HG03066 (cell line): ENCODE measurements around the gene MED27.
"Not testable (repeated sequence)": the region's sequence is repeated elsewhere in the genome, so short reads cannot be mapped to it uniquely, and the experiment has no call there.

Experiments
- ATAC-seq: cut with Tn5 transposase; IDR thresholded peaks from one replicate; pipeline ENCODE4 v1.9.1; 2021; ENCODE audit warnings: low read depth; ENCODE audit not compliant: unreplicated experiment

The MED27 gene

GRCh38 chr9:132077881-132078698, 1.6 kb downstream of the MED27 start:
- ATAC-seq: no peak

DNA sequence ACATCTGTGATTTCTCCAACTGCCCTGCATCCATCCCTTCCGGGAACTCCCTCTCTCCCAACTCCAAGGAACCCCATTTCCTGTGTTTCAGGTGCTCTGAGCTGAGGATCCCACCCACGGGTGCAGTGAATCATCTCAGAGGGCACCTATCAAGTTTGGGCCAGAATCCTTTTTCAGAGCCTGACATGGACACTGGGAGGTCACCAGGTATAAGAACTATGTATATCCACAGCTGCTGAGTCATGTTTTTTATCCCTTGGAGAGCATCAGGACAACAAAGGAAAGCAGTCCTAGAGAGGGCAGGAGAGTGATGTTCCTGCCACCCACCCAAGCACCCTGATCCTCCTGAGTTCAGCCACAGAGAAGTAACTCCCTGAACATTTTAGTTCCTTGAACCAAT, 3.8 kb downstream of the MED27 start:
- ATAC-seq: no peak

- ATAC-seq: no peak
Measured at GRCh38 chr9:132074736-132075135, 4.9 kb downstream of the MED27 start.

- no peak for ATAC-seq
Measured at GRCh38 chr9:132071847-132072507, 7.7 kb downstream of the MED27 start.

DNA sequence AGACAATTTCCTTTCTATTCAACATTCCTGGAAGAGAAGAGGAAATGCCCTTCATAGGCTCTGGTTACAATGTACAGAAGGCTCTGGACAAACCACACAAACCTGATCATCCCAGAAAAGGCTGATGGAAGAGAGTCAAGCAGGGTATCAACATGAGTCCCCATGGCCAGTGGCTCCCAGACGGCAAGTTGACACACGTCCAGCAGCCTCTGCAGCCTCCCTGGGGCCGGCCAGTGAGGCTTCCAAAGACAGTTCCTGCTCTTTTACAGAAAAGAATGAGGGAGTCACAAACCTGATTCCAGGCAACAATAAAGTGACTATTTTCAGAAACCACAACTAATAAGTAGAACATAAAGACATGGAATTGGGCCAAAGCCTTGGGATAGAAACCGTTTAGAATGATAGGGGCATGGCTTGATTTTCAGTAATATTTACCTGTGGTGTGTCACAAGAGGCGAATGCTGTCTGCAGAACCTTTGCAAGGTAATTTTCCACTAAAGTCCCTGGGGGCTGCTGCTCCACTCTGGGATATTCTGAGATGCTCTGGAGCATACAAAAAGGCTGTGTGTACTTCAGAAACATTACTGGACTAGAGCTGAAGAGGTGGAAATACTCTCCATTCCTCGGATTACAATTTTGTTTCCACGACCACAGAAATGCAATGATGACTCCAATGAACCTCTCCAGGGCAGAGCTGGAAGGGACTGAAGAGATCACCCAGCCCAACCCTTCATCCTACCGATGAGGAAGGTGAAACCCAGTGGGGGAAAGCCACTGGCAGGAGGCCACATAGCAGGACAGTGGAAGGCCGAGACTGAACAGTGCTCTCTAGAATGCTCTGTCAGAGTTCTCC, 10.4 kb downstream of the MED27 start:
- no peak for ATAC-seq

DNA sequence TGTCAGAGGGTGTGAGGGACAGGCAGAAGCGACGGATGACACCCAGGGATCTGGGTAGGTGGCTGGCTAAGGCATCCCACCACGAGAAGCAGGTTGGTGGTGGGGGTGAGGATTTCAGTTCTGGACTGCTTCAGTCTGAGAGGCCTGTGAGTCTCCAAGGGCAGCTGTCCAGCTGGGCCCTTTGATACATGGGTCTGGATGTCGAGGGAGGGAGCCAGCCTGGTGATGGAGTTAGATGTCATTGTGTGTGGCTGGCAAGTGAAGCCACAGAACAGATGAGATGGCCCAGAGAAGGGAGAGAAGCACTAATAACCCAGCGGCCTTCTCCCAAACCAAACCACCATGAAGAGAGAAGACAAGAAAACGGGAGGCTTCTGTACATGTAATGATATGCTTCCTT, 11.1 kb downstream of the MED27 start:
- ATAC-seq: no peak

- no peak for ATAC-seq
Measured at GRCh38 chr9:132066511-132066910, 13.2 kb downstream of the MED27 start.

GRCh38 chr9:132066057-132066456, 13.6 kb downstream of the MED27 start:
- ATAC-seq: no peak

DNA sequence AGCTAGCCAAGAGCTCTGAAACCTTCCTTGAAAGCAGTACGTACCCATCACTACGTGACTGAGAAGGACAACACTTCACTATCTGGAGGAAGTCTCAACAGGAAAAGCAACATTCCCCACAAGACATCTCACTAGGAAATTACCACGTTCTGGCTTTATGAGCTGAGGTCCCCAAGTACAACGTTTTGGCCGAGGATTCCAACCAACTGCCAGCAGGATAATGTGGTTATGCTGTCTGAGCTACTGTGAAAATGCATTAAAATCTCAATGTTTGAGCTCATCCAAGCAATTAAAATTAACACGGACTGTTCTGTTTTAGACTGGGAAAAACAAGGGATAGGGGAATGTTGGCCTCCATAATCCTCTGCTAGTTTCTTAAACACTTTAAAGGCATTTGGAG, 16.4 kb downstream of the MED27 start:
- ATAC-seq: no peak

DNA sequence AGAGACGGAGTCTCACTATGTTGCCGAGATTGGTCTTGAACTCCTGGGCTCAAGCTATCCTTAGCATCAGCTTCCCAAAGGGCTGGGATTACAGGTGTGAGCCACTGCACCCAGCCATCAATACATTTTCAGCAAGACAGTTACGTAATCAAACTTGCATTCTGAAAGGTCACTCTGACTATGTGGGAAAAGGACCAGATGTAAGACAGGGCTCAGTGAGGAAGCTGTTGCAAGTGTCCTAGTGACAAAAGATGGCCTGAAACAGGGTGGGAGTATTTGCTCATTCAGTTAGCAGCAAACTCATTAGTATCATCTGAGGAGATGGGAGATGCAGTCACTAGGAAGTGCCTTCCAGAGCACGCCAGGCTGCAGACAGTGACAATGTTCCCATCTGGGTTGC, 16.9 kb downstream of the MED27 start:
- ATAC-seq: no peak

GRCh38 chr9:132061526-132061925, 18.1 kb downstream of the MED27 start:
- no peak for ATAC-seq

GRCh38 chr9:132059361-132059760, 20.3 kb downstream of the MED27 start:
- no peak for ATAC-seq

- not testable (repeated sequence) for ATAC-seq
Measured at GRCh38 chr9:132058226-132058625, 21.4 kb downstream of the MED27 start.

- ATAC-seq: no peak
Measured at GRCh38 chr9:132056717-132057560, 22.7 kb downstream of the MED27 start.

GRCh38 chr9:132055756-132056155, 23.9 kb downstream of the MED27 start:
- ATAC-seq: no peak

DNA sequence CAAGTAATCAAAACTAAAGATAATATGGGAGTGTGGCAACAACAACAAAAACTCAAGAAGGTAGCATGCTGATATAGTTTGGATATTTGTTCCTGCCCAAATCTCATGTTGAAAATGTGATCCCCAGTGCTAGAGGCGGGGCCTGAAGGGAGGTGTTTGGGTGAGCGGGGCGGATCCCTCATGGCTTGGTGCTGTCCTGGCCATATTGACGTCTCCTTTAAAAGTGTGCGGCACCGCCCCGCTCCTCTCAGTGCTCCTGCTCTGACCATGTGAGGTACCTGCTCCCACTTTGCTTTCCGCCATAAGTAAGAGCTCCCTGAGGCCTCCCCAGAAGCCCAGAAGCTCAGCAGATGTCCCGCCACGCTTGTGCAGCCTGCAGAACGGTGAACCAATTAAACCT, 25.6 kb downstream of the MED27 start:
- no peak for ATAC-seq

DNA sequence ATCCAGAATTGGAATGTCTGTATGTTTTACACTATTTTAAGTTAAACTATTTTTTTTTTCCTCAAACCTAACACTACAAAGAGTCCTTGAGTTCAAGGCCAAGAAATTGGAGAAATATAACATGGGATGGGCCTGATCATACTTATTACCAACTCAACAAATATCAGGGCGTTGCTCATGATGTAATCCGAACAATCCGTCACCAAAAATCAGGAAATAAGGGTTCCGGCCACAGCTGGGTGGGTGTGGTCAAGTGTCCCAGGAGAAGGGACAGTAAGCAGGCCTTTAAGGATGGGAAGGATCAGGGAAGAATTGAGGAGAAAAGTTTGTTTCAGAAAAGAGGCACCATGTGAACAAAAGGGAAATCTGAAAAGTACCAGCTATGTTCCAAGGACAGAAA, 29.8 kb downstream of the MED27 start:
- no peak for ATAC-seq

- no peak for ATAC-seq
Measured at GRCh38 chr9:132049323-132049882, 30.3 kb downstream of the MED27 start.

- ATAC-seq: no peak
Measured at GRCh38 chr9:132048201-132048600, 31.5 kb downstream of the MED27 start.

DNA sequence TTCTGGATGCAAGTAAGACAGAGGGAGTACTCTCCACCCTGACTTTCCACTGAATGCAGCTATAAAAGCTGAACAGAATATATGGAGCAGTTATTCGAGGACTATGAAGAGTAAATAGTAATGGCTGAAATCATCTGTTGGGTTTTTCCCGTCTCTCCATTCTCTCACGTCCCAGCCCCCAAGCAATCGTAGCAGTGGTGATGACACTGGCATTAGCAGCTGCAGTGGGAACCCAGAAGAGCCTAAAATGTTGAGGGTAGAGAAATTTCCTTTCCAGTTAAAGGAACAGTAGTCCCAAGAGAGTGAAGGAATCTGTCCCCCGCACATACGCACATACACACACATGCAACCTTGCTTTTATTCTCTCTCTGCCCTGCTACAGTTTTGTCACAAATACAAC, 33.2 kb downstream of the MED27 start:
- ATAC-seq: no peak
